ENCODE results near the gene COL5A2. TPM values are rescaled to one million over a fixed set of nuclear protein-coding genes. Genes with fewer than 3 reads are reported as not detected.

Gene COL5A2
- total and polyA plus RNA-seq, 8 donors = 122 to 324 (median 210) TPM

DNA sequence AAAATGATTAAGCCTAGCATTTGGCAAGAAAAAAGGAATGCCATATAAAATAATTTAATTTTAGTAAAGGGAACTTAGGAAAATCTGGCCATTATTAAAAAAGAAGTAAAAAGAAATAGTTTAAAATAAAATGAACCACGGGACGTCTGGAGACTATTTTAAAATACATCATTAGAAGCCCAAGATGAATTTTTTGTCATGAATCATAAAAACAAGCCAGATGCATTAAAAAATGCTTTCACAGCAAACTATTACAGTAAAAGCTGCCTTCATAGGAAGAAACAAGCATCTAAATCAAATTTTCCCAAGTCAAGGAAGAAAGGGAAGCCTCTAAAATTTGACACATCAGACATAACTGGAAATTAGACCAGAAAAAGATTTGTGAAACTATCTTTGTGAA lies 33.0 kb downstream of the COL5A2 start:
- no peak for ATAC-seq
- no peak for DNase-seq
- Histone ChIP-seq H3K4me3 (no peak overlapping the region), H3K27ac (no peak overlapping the region), H3K4me1 (peaks cover 0 to 4% of the 10 kb centered on the region in 2 donors), H3K27me3 (no peaks in the 10 kb centered on the region), H3K9me3 (no peaks in the 10 kb centered on the region), H3K36me3 (no peaks in the 10 kb centered on the region)
- intact Hi-C loops (cut with DNase I) = no loop called here
- TF ChIP-seq, protein P1, sequence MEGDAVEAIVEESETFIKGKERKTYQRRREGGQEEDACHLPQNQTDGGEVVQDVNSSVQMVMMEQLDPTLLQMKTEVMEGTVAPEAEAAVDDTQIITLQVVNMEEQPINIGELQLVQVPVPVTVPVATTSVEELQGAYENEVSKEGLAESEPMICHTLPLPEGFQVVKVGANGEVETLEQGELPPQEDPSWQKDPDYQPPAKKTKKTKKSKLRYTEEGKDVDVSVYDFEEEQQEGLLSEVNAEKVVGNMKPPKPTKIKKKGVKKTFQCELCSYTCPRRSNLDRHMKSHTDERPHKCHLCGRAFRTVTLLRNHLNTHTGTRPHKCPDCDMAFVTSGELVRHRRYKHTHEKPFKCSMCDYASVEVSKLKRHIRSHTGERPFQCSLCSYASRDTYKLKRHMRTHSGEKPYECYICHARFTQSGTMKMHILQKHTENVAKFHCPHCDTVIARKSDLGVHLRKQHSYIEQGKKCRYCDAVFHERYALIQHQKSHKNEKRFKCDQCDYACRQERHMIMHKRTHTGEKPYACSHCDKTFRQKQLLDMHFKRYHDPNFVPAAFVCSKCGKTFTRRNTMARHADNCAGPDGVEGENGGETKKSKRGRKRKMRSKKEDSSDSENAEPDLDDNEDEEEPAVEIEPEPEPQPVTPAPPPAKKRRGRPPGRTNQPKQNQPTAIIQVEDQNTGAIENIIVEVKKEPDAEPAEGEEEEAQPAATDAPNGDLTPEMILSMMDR (IDR thresholded peaks at IDR 0.05) = no peak

DNA sequence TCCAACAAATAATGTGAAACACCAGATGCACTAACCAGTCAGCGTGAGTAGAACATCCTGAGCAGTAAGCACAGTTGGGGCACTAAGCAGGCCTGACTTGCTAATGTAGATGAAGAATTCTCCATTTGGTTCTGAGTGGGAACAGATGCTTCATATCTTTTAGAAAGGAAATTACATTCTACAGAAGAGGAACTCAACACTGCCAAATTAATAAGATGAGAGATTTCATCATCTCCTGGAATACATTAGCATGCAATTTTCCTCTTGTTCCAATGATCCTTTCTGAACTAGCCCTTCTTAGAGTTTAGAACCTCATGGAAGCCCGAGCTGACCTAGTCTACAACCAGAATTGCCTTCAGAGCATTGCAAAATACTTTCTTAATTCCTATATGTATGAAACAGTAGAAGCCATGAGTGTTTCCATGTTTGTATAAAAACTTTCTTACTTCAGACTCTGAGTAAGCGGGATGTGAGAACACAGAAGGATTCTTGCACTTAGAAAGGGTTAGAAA lies 34.8 kb downstream of the COL5A2 start:
- TF ChIP-seq, protein P1 (IDR thresholded peaks at IDR 0.05) = no peak
- intact Hi-C loops (cut with DNase I) = no loop called here
- H3K4me3 ChIP-seq = no peak overlapping the region
- no peaks in the 10 kb centered on the region for H3K9me3 ChIP-seq
- no peak overlapping the region for H3K27ac ChIP-seq
- no peaks in the 10 kb centered on the region for H3K27me3 ChIP-seq
- peaks cover 0 to 2% of the 10 kb centered on the region in 2 donors for H3K4me1 ChIP-seq
- no peaks in the 10 kb centered on the region for H3K36me3 ChIP-seq
- no peak for ATAC-seq
- DNase-seq = peak in 2 of 4 donors; percentile 57 to 65

DNA sequence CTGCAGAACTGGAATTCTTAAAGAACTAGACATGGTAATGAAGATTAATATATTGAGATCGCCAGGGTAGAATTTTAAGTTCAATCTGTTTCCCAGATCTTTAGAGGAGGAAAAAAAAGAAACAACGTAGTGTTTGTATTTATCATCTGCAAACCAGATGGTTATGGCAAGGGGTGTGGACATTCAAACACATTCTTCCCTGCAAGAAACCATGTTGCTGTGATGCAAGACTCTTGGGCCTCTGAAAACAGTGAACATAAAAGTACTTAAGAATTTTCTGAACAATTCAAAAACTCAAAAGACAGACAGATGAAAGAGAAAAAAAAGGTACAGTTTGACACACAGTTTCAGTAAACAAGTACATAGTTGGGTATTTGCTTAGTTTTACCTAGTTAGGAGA lies 35.6 kb downstream of the COL5A2 start:
- no peaks in the 10 kb centered on the region for H3K27me3 ChIP-seq
- TF ChIP-seq, protein P1 (IDR thresholded peaks at IDR 0.05) = no peak
- no peak overlapping the region for H3K27ac ChIP-seq
- no peaks in the 10 kb centered on the region for H3K9me3 ChIP-seq
- no peak overlapping the region for H3K4me3 ChIP-seq
- ATAC-seq (peak; percentile 66), DNase-seq (peak in 1 of 4 donors; percentile 46)
- intact Hi-C loops (cut with DNase I) = no loop called here
- H3K4me1 ChIP-seq = no peaks in the 10 kb centered on the region
- no peaks in the 10 kb centered on the region for H3K36me3 ChIP-seq

DNA sequence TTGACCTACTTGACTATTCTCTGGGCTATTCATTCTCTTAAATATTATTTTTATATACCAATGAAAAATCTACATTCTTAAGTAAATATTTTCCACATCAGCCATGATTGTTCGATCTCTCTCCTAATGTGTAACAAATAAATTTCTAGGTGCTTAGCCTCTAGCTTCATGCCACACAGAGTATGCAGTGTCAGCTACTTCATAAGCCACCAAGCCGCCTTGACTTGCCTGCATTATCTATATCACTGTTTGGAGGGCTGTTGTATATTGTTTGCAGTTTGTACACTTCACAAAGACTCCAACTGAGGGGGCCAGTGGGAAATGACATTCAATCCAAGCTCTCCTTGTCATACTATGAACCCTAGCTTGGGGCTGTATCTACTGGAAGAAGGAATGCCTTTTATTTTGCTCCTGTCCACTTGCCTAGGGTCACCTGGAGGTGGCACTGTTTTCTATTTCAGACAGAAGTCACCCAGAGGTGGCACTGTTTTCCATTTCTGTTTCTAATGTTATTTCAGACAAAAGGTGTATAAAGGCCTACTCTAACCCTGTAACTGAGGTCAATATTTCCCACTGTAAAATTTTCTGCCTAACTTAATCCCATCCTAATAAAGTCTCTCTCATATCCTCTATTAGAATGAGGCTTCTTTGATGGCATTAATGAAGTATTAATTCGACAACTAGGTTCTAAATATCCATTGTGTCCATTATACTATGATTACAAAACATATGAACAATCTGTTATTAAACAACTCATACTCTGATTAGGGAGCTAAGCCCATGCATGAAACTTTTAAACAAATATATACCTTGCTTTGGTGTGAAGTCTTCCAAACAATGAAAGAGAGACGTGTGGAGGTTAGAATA lies 36.4 kb downstream of the COL5A2 start:
- ATAC-seq (peak; percentile 93), DNase-seq (no peak)
- Histone ChIP-seq H3K9me3 (no peaks in the 10 kb centered on the region), H3K4me3 (no peak overlapping the region), H3K4me1 (no peaks in the 10 kb centered on the region), H3K36me3 (no peaks in the 10 kb centered on the region), H3K27me3 (no peaks in the 10 kb centered on the region), H3K27ac (no peak overlapping the region)
- TF ChIP-seq, protein P1 (IDR thresholded peaks at IDR 0.05) = peak; percentile 43 to 53
- intact Hi-C loops (cut with DNase I) = no loop called here

DNA sequence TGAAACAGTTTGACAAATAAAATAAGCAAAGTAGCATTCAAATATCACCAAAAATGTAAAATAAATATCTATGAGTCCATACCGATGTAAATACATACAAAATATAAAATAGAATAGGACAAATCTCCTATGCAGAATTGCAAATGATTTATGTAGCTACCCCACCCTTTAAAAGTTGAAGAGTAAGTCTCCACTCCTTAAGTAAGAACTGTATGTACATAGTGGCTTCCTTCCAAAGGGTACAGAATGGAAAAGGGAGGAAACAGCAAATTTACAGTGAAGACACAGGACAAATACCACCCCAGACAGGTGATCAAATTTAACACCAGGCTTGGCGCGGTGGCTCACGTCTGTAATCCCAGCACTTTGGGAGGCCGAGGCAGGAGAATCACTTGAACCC lies 40.8 kb downstream of the COL5A2 start:
- Histone ChIP-seq H3K27me3 (no peaks in the 10 kb centered on the region), H3K27ac (no peak overlapping the region), H3K4me3 (no peak overlapping the region), H3K36me3 (no peaks in the 10 kb centered on the region), H3K4me1 (no peaks in the 10 kb centered on the region), H3K9me3 (no peaks in the 10 kb centered on the region)
- intact Hi-C loops (cut with DNase I) = no loop called here
- DNase-seq (no peak), ATAC-seq (no peak)
- TF ChIP-seq, protein P1 (IDR thresholded peaks at IDR 0.05) = no peak

All from left lung (tissue), 10 donors.